GM23338 (cell line): Measurements from ENCODE around the gene APOM. TPM values are rescaled to one million over a fixed set of nuclear protein-coding genes. Genes with fewer than 3 reads are reported as not detected.

Source experiments
- ATAC-seq: fragments of 200-7000 bp; cut with Tn5 transposase; 3 replicates; pipeline ENCODE4 v1.9.1; 2020
- DNase-seq: peaks from one replicate; pipeline ENCODE4 v3.0.0-alpha.2; 2015; ENCODE audit warnings: low spot score
- H2AFZ ChIP-seq: fragments of 200-600 bp; sonication (generic); 2 replicates; pipeline ENCODE4 v1.8.0; 2016; ENCODE audit warnings: antibody characterized with exemption, mild to moderate bottlenecking, moderate library complexity
- H3F3A ChIP-seq: fragments of 200-600 bp; sonication (generic); replicated peaks from 2 replicates; pipeline ENCODE4 v1.8.0; 2017; ENCODE audit warnings: antibody characterized with exemption, mixed run types, low read depth
- H3K27ac ChIP-seq: fragments of 200-600 bp; sonication (generic); 2 replicates; pipeline ENCODE4 v1.6.1; 2016; ENCODE audit warnings: low read depth
- H3K27me3 ChIP-seq: fragments of 200-600 bp; sonication (generic); 2 replicates; pipeline ENCODE4 v1.8.0; 2016; ENCODE audit warnings: mild to moderate bottlenecking, mixed run types, moderate library complexity; ENCODE audit not compliant: insufficient read depth
- H3K36me3 ChIP-seq: fragments of 200-600 bp; sonication (generic); 2 replicates; pipeline ENCODE4 v1.8.0; 2016; ENCODE audit warnings: mild to moderate bottlenecking; ENCODE audit not compliant: insufficient read depth
- H3K4me1 ChIP-seq: fragments of 200-600 bp; sonication (generic); 2 replicates; pipeline ENCODE4 v1.8.0; 2016; ENCODE audit warnings: mild to moderate bottlenecking, moderate library complexity; ENCODE audit not compliant: insufficient read depth
- H3K4me2 ChIP-seq: fragments of 200-600 bp; sonication (generic); 2 replicates; pipeline ENCODE4 v1.7.1; 2017; ENCODE audit warnings: mixed run types
- H3K4me3 ChIP-seq: fragments of 200-600 bp; sonication (generic); 2 replicates; pipeline ENCODE4 v1.6.1; 2016; ENCODE audit warnings: mixed run types
- H3K79me2 ChIP-seq: fragments of 200-600 bp; sonication (generic); replicated peaks from 2 replicates; pipeline ENCODE4 v1.8.0; 2017; ENCODE audit warnings: mild to moderate bottlenecking; ENCODE audit not compliant: insufficient read depth
- H3K9me2 ChIP-seq: fragments of 200-600 bp; sonication (generic); 2 replicates; pipeline ENCODE4 v1.8.0; 2017; ENCODE audit not compliant: insufficient read depth
- H4K20me1 ChIP-seq: fragments of 200-600 bp; sonication (generic); replicated peaks from 2 replicates; pipeline ENCODE4 v1.8.0; 2017; ENCODE audit warnings: mild to moderate bottlenecking; ENCODE audit not compliant: insufficient read depth
- H3K27ac Mint-ChIP-seq: 2 replicates; pipeline ENCODE4 v1.8.0; 2020; ENCODE audit warnings: inconsistent platforms, mild to moderate bottlenecking, moderate library complexity, mixed read lengths
- H3K27me3 Mint-ChIP-seq: 3 replicates; pipeline ENCODE4 v1.8.0; 2022; ENCODE audit warnings: low read depth, mild to moderate bottlenecking, moderate library complexity, mixed read lengths, inconsistent platforms; ENCODE audit not compliant: insufficient read depth, poor library complexity
- H3K36me3 Mint-ChIP-seq: 3 replicates; pipeline ENCODE4 v1.8.0; 2021; ENCODE audit warnings: low read depth, mild to moderate bottlenecking, inconsistent platforms, moderate library complexity, mixed read lengths
- H3K4me1 Mint-ChIP-seq: 3 replicates; pipeline ENCODE4 v1.8.0; 2020; ENCODE audit warnings: mild to moderate bottlenecking, inconsistent platforms, mixed read lengths
- H3K4me3 Mint-ChIP-seq: 3 replicates; pipeline ENCODE4 v1.8.0; 2021; ENCODE audit warnings: moderate library complexity, mild to moderate bottlenecking, inconsistent platforms, mixed read lengths
- H3K9me3 Mint-ChIP-seq: 3 replicates; pipeline ENCODE4 v1.8.0; 2020; ENCODE audit warnings: moderate library complexity, mild to moderate bottlenecking, inconsistent platforms, mixed read lengths
- CREB1 ChIP-seq: fragments of 250-450 bp; sonication (Bioruptor Pico); IDR thresholded peaks from 2 replicates; pipeline ENCODE4 v1.5.0; 2020; ENCODE audit warnings: low read depth, mild to moderate bottlenecking, moderate library complexity
- EZH2 ChIP-seq: fragments of 200-600 bp; sonication (generic); IDR thresholded peaks from one replicate; pipeline ENCODE4 v1.8.0; 2017; ENCODE audit warnings: antibody characterized with exemption, mild to moderate bottlenecking, low read depth; ENCODE audit not compliant: unreplicated experiment
- EZH2phosphoT487 ChIP-seq: fragments of 200-600 bp; sonication (generic); IDR thresholded peaks from one replicate; pipeline ENCODE4 v1.8.1; 2018; ENCODE audit warnings: antibody characterized with exemption; ENCODE audit not compliant: unreplicated experiment
- POLR2AphosphoS5 ChIP-seq: IDR thresholded peaks from 2 replicates; pipeline ENCODE4 v1.6.1; 2016; ENCODE audit warnings: antibody characterized with exemption, low read depth
- STAT1 ChIP-seq: IDR thresholded peaks from one replicate; pipeline ENCODE4 v1.6.1; 2016; ENCODE audit warnings: antibody characterized with exemption; ENCODE audit not compliant: unreplicated experiment
- ZNF331 ChIP-seq: fragments of 250-450 bp; sonication (Bioruptor Pico); IDR thresholded peaks from 2 replicates; pipeline ENCODE4 v1.5.0; 2020; ENCODE audit warnings: low read depth, mild to moderate bottlenecking, moderate library complexity
- polyA plus RNA-seq: library from polyadenylated mRNA; unstranded; fragments of >200 nt; fragmentation: Nextera tagmentation; extraction: Ambion mirVana; gene quantifications from 2 replicates; pipeline ENCODE4 v1.2.1, GENCODE V29; 2016
- total RNA-seq: library from RNA; depleted of rRNA; stranded (reverse); fragments of >200 nt; shearing (Covaris generic); gene quantifications from 2 replicates; pipeline ENCODE4 v1.2.3, GENCODE V29; 2014
- TF ChIP-seq, protein P1 (sequence below): fragments of 250-450 bp; sonication (Bioruptor Pico); IDR thresholded peaks from 2 replicates; pipeline ENCODE4 v1.5.0; 2020; ENCODE audit warnings: mild to moderate bottlenecking, moderate library complexity
- TF ChIP-seq, protein P2 (sequence below), 2 experiments: fragments of 200-600 bp in 1 of 2; sonication (generic) in 1 of 2; conservative IDR thresholded peaks; 2 replicates each; pipeline versions ENCODE4 v1.5.1 to v1.6.1; 2016 to 2017; ENCODE audit warnings: antibody characterized with exemption in 2 of 2, low read depth in 2 of 2, mild to moderate bottlenecking in 2 of 2, moderate library complexity in 1 of 2
- TF ChIP-seq, protein P3 (sequence below): IDR thresholded peaks from 2 replicates; pipeline ENCODE4 v1.6.1; 2016; ENCODE audit warnings: antibody characterized with exemption
- TF ChIP-seq, protein P4 (sequence below): IDR thresholded peaks from one replicate; pipeline ENCODE4 v1.6.1; 2018; ENCODE audit warnings: antibody characterized with exemption; ENCODE audit not compliant: unreplicated experiment

The APOM gene
- total and polyA plus RNA-seq, 2 experiments from 2014 or later = 1.2 to 10.7 TPM

DNA sequence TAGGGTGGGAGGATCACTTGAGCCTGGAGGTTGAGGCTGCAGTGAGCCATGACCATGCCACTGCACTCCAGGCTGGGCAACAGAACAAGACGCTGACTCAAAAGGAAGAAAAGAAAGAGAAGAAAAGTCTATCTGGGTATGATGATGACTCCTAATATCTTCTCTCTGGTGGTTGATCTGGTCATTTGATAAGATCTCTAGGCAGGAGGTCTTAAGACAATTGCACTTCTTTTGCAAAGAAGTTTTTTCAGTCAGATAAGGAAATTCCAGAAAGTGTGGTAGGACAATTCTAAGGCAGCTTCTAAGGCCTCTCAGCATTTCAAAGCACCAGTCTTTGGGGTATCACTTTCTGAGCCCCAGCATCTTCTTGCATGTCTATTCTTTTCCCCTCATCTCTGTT is 48.4 kb upstream of the APOM start:
- Histone ChIP-seq H3K27ac (no peak overlapping the region), H3F3A (no peaks in the 10 kb centered on the region), H3K27me3 (no peaks in the 10 kb centered on the region), H2AFZ (no peak overlapping the region; the same call in 1 of the 2 replicates), H3K4me3 (no peak overlapping the region), H3K36me3 (no peaks in the 10 kb centered on the region), H3K79me2 (no peaks in the 10 kb centered on the region), H3K9me2 (no peaks in the 10 kb centered on the region), H4K20me1 (no peaks in the 10 kb centered on the region), H3K4me2 (no peak overlapping the region), H3K4me1 (peaks cover 3% of the 10 kb centered on the region; the same call in 1 of the 2 replicates)
- no peak overlapping the region for H3K4me3 Mint-ChIP-seq
- ATAC-seq (no peak), DNase-seq (no peak)
- no peaks in the 10 kb centered on the region for H3K36me3 Mint-ChIP-seq
- H3K9me3 Mint-ChIP-seq = no peaks in the 10 kb centered on the region
- TF ChIP-seq, protein P1, sequence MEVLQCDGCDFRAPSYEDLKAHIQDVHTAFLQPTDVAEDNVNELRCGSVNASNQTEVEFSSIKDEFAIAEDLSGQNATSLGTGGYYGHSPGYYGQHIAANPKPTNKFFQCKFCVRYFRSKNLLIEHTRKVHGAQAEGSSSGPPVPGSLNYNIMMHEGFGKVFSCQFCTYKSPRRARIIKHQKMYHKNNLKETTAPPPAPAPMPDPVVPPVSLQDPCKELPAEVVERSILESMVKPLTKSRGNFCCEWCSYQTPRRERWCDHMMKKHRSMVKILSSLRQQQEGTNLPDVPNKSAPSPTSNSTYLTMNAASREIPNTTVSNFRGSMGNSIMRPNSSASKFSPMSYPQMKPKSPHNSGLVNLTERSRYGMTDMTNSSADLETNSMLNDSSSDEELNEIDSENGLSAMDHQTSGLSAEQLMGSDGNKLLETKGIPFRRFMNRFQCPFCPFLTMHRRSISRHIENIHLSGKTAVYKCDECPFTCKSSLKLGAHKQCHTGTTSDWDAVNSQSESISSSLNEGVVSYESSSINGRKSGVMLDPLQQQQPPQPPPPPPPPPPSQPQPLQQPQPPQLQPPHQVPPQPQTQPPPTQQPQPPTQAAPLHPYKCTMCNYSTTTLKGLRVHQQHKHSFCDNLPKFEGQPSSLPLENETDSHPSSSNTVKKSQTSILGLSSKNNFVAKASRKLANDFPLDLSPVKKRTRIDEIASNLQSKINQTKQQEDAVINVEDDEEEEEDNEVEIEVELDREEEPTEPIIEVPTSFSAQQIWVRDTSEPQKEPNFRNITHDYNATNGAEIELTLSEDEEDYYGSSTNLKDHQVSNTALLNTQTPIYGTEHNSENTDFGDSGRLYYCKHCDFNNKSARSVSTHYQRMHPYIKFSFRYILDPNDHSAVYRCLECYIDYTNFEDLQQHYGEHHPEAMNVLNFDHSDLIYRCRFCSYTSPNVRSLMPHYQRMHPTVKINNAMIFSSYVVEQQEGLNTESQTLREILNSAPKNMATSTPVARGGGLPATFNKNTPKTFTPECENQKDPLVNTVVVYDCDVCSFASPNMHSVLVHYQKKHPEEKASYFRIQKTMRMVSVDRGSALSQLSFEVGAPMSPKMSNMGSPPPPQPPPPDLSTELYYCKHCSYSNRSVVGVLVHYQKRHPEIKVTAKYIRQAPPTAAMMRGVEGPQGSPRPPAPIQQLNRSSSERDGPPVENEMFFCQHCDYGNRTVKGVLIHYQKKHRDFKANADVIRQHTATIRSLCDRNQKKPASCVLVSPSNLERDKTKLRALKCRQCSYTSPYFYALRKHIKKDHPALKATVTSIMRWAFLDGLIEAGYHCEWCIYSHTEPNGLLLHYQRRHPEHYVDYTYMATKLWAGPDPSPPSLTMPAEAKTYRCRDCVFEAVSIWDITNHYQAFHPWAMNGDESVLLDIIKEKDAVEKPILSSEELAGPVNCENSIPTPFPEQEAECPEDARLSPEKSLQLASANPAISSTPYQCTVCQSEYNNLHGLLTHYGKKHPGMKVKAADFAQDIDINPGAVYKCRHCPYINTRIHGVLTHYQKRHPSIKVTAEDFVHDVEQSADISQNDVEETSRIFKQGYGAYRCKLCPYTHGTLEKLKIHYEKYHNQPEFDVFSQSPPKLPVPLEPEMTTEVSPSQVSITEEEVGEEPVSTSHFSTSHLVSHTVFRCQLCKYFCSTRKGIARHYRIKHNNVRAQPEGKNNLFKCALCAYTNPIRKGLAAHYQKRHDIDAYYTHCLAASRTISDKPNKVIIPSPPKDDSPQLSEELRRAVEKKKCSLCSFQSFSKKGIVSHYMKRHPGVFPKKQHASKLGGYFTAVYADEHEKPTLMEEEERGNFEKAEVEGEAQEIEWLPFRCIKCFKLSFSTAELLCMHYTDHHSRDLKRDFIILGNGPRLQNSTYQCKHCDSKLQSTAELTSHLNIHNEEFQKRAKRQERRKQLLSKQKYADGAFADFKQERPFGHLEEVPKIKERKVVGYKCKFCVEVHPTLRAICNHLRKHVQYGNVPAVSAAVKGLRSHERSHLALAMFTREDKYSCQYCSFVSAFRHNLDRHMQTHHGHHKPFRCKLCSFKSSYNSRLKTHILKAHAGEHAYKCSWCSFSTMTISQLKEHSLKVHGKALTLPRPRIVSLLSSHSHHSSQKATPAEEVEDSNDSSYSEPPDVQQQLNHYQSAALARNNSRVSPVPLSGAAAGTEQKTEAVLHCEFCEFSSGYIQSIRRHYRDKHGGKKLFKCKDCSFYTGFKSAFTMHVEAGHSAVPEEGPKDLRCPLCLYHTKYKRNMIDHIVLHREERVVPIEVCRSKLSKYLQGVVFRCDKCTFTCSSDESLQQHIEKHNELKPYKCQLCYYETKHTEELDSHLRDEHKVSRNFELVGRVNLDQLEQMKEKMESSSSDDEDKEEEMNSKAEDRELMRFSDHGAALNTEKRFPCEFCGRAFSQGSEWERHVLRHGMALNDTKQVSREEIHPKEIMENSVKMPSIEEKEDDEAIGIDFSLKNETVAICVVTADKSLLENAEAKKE (CRISPR knock-in tag) = no peak
- TF ChIP-seq EZH2 (no peak), POLR2AphosphoS5 (no peak), ZNF331 (CRISPR knock-in tag) (no peak), EZH2phosphoT487 (no peak), STAT1 (no peak), CREB1 (CRISPR knock-in tag) (no peak)
- TF ChIP-seq, protein P2, sequence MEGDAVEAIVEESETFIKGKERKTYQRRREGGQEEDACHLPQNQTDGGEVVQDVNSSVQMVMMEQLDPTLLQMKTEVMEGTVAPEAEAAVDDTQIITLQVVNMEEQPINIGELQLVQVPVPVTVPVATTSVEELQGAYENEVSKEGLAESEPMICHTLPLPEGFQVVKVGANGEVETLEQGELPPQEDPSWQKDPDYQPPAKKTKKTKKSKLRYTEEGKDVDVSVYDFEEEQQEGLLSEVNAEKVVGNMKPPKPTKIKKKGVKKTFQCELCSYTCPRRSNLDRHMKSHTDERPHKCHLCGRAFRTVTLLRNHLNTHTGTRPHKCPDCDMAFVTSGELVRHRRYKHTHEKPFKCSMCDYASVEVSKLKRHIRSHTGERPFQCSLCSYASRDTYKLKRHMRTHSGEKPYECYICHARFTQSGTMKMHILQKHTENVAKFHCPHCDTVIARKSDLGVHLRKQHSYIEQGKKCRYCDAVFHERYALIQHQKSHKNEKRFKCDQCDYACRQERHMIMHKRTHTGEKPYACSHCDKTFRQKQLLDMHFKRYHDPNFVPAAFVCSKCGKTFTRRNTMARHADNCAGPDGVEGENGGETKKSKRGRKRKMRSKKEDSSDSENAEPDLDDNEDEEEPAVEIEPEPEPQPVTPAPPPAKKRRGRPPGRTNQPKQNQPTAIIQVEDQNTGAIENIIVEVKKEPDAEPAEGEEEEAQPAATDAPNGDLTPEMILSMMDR (conservative IDR thresholded peaks at IDR 0.05; ENCODE audit: low read depth in 2 of 2) = no peak
- TF ChIP-seq, protein P3, sequence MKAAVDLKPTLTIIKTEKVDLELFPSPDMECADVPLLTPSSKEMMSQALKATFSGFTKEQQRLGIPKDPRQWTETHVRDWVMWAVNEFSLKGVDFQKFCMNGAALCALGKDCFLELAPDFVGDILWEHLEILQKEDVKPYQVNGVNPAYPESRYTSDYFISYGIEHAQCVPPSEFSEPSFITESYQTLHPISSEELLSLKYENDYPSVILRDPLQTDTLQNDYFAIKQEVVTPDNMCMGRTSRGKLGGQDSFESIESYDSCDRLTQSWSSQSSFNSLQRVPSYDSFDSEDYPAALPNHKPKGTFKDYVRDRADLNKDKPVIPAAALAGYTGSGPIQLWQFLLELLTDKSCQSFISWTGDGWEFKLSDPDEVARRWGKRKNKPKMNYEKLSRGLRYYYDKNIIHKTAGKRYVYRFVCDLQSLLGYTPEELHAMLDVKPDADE = no peak
- TF ChIP-seq, protein P4, sequence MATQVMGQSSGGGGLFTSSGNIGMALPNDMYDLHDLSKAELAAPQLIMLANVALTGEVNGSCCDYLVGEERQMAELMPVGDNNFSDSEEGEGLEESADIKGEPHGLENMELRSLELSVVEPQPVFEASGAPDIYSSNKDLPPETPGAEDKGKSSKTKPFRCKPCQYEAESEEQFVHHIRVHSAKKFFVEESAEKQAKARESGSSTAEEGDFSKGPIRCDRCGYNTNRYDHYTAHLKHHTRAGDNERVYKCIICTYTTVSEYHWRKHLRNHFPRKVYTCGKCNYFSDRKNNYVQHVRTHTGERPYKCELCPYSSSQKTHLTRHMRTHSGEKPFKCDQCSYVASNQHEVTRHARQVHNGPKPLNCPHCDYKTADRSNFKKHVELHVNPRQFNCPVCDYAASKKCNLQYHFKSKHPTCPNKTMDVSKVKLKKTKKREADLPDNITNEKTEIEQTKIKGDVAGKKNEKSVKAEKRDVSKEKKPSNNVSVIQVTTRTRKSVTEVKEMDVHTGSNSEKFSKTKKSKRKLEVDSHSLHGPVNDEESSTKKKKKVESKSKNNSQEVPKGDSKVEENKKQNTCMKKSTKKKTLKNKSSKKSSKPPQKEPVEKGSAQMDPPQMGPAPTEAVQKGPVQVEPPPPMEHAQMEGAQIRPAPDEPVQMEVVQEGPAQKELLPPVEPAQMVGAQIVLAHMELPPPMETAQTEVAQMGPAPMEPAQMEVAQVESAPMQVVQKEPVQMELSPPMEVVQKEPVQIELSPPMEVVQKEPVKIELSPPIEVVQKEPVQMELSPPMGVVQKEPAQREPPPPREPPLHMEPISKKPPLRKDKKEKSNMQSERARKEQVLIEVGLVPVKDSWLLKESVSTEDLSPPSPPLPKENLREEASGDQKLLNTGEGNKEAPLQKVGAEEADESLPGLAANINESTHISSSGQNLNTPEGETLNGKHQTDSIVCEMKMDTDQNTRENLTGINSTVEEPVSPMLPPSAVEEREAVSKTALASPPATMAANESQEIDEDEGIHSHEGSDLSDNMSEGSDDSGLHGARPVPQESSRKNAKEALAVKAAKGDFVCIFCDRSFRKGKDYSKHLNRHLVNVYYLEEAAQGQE = no peak
- peaks cover 10% of the 10 kb centered on the region for H3K27me3 Mint-ChIP-seq
- H3K4me1 Mint-ChIP-seq = peaks cover 5% of the 10 kb centered on the region; the same call in 2 of the 3 replicates
- H3K27ac Mint-ChIP-seq = no peak overlapping the region
